HEK293 (cell line): Measurements from ENCODE around the gene HIRA.

Experiments used
- GLIS1 ChIP-seq: fragments of 450-650 bp; formaldehyde crosslinking; IDR thresholded peaks from 2 replicates; pipeline ENCODE4 v1.5.1; 2016; ENCODE audit warnings: missing biosample characterization, missing genetic modification characterization
- GLIS2 ChIP-seq: fragments of 450-650 bp; formaldehyde crosslinking; IDR thresholded peaks from 2 replicates; pipeline ENCODE4 v1.5.1; 2016; ENCODE audit warnings: missing biosample characterization, missing genetic modification characterization
- HOXC10 ChIP-seq: sonication (generic); formaldehyde crosslinking; IDR thresholded peaks from 2 replicates; pipeline ENCODE4 v1.8.1; 2023; ENCODE audit warnings: mild to moderate bottlenecking, missing genetic modification reagents
- HOXD13 ChIP-seq: sonication (generic); formaldehyde crosslinking; IDR thresholded peaks from 2 replicates; pipeline ENCODE4 v1.8.0; 2022; ENCODE audit warnings: missing genetic modification reagents, borderline replicate concordance
- KLF10 ChIP-seq: fragments of 450-650 bp; IDR thresholded peaks from 2 replicates; pipeline ENCODE4 v1.5.1; 2018; ENCODE audit warnings: missing biosample characterization, mild to moderate bottlenecking, missing genetic modification characterization
- KLF8 ChIP-seq: fragments of 450-650 bp; formaldehyde crosslinking; IDR thresholded peaks from 2 replicates; pipeline ENCODE4 v1.5.1; 2016; ENCODE audit warnings: missing biosample characterization, missing genetic modification characterization
- SP2 ChIP-seq: fragments of 450-650 bp; formaldehyde crosslinking; IDR thresholded peaks from 2 replicates; pipeline ENCODE4 v1.5.1; 2016; ENCODE audit warnings: missing biosample characterization, missing genetic modification characterization
- SP3 ChIP-seq: fragments of 450-650 bp; formaldehyde crosslinking; IDR thresholded peaks from 2 replicates; pipeline ENCODE4 v1.5.1; 2016; ENCODE audit warnings: missing biosample characterization, missing genetic modification characterization
- ZBTB17 ChIP-seq: fragments of 450-650 bp; formaldehyde crosslinking; IDR thresholded peaks from 2 replicates; pipeline ENCODE4 v1.5.1; 2016; ENCODE audit warnings: missing biosample characterization, missing genetic modification characterization
- ZBTB48 ChIP-seq: fragments of 450-650 bp; formaldehyde crosslinking; IDR thresholded peaks from 2 replicates; pipeline ENCODE4 v1.5.1; 2016; ENCODE audit warnings: missing biosample characterization, missing genetic modification characterization
- ZNF157 ChIP-seq: fragments of 450-650 bp; formaldehyde crosslinking; IDR thresholded peaks from 2 replicates; pipeline ENCODE4 v1.5.1; 2016; ENCODE audit warnings: missing biosample characterization, missing genetic modification characterization
- ZNF174 ChIP-seq: fragments of 450-650 bp; formaldehyde crosslinking; IDR thresholded peaks from 2 replicates; pipeline ENCODE4 v1.5.0; 2017; ENCODE audit warnings: missing biosample characterization, mild to moderate bottlenecking, missing genetic modification characterization
- ZNF18 ChIP-seq: fragments of 450-650 bp; formaldehyde crosslinking; IDR thresholded peaks from 2 replicates; pipeline ENCODE4 v1.5.1; 2016; ENCODE audit warnings: missing biosample characterization, missing genetic modification characterization
- ZNF19 ChIP-seq: fragments of 450-650 bp; formaldehyde crosslinking; IDR thresholded peaks from 2 replicates; pipeline ENCODE4; 2016; ENCODE audit warnings: missing biosample characterization, missing genetic modification characterization, low read depth
- ZNF26 ChIP-seq: fragments of 450-650 bp; formaldehyde crosslinking; IDR thresholded peaks from 2 replicates; pipeline ENCODE4 v1.5.1; 2016; ENCODE audit warnings: missing biosample characterization, missing genetic modification characterization
- ZNF324 ChIP-seq: fragments of 450-650 bp; formaldehyde crosslinking; IDR thresholded peaks from 2 replicates; pipeline ENCODE4 v1.5.1; 2016; ENCODE audit warnings: missing biosample characterization, missing genetic modification characterization
- ZNF37A ChIP-seq: fragments of 450-650 bp; IDR thresholded peaks from 2 replicates; pipeline ENCODE4 v1.5.1; 2018; ENCODE audit warnings: missing biosample characterization, missing genetic modification characterization
- ZNF391 ChIP-seq: fragments of 450-650 bp; formaldehyde crosslinking; IDR thresholded peaks from 2 replicates; pipeline ENCODE4 v1.5.1; 2016; ENCODE audit warnings: low read depth, missing biosample characterization, missing genetic modification characterization, borderline replicate concordance
- ZNF404 ChIP-seq: fragments of 450-650 bp; formaldehyde crosslinking; IDR thresholded peaks from 2 replicates; pipeline ENCODE4 v1.5.1; 2017; ENCODE audit warnings: missing biosample characterization, missing genetic modification characterization
- ZNF513 ChIP-seq: fragments of 450-650 bp; IDR thresholded peaks from 2 replicates; pipeline ENCODE4 v1.5.1; 2018; ENCODE audit warnings: missing biosample characterization, missing genetic modification characterization
- ZNF558 ChIP-seq: fragments of 450-650 bp; formaldehyde crosslinking; IDR thresholded peaks from 2 replicates; pipeline ENCODE4 v1.5.1; 2016; ENCODE audit warnings: missing biosample characterization, missing genetic modification characterization
- ZNF560 ChIP-seq: fragments of 450-650 bp; formaldehyde crosslinking; IDR thresholded peaks from 2 replicates; pipeline ENCODE4 v1.5.1; 2017; ENCODE audit warnings: missing biosample characterization, missing genetic modification characterization, borderline replicate concordance
- ZNF580 ChIP-seq: fragments of 450-650 bp; formaldehyde crosslinking; IDR thresholded peaks from 2 replicates; pipeline ENCODE4 v1.5.1; 2016; ENCODE audit warnings: missing biosample characterization, missing genetic modification characterization
- ZNF621 ChIP-seq: fragments of 450-650 bp; formaldehyde crosslinking; IDR thresholded peaks from 2 replicates; pipeline ENCODE4 v1.5.1; 2017; ENCODE audit warnings: missing biosample characterization, missing genetic modification characterization
- ZNF623 ChIP-seq: fragments of 450-650 bp; formaldehyde crosslinking; IDR thresholded peaks from 2 replicates; pipeline ENCODE4 v1.5.1; 2016; ENCODE audit warnings: missing biosample characterization, missing genetic modification characterization
- ZNF639 ChIP-seq: fragments of 450-650 bp; formaldehyde crosslinking; IDR thresholded peaks from 2 replicates; pipeline ENCODE4 v1.5.1; 2016; ENCODE audit warnings: missing biosample characterization, missing genetic modification characterization
- ZNF645 ChIP-seq: fragments of 450-650 bp; formaldehyde crosslinking; IDR thresholded peaks from 2 replicates; pipeline ENCODE4; 2016; ENCODE audit warnings: missing biosample characterization, missing genetic modification characterization
- ZNF837 ChIP-seq: fragments of 450-650 bp; formaldehyde crosslinking; IDR thresholded peaks from 2 replicates; pipeline ENCODE4 v1.5.1; 2016; ENCODE audit warnings: missing biosample characterization, missing genetic modification characterization
- ZSCAN18 ChIP-seq: fragments of 450-650 bp; formaldehyde crosslinking; IDR thresholded peaks from 2 replicates; pipeline ENCODE4 v1.5.1; 2016; ENCODE audit warnings: missing biosample characterization, missing genetic modification characterization
- ZSCAN23 ChIP-seq: fragments of 450-650 bp; formaldehyde crosslinking; IDR thresholded peaks from 2 replicates; pipeline ENCODE4 v1.5.1; 2016; ENCODE audit warnings: missing biosample characterization, missing genetic modification characterization

HIRA gene

GRCh38 chr22:19479355-19480172 is 48.0 kb upstream of the HIRA start, which contains the start of gene CDC45 (continued):
- TF ChIP-seq ZNF513 (tag by site-specific recombination) (no peak), ZNF558 (tag by site-specific recombination) (peak; percentile 37; the same call in 1 of the 2 replicates), ZSCAN18 (peak; percentile 20), ZNF639 (peak; percentile 94), ZNF324 (tag by site-specific recombination) (peak; percentile 63; the same call in 1 of the 2 replicates), SP3 (tag by site-specific recombination) (peak; percentile 96), ZNF19 (tag by site-specific recombination) (no peak), ZNF623 (tag by site-specific recombination) (peak; percentile 42; the same call in 1 of the 2 replicates), ZNF560 (tag by site-specific recombination) (no peak), ZNF404 (no peak), ZNF157 (tag by site-specific recombination) (no peak), ZNF837 (tag by site-specific recombination) (no peak), ZNF18 (tag by site-specific recombination) (no peak), ZSCAN23 (tag by site-specific recombination) (0 out of 2 replicates have a peak, but pooled peaks have one; percentile 23), ZNF37A (tag by site-specific recombination) (no peak), KLF8 (tag by site-specific recombination) (peak; percentile 61; the same call in 1 of the 2 replicates), HOXD13 (CRISPR knock-in tag) (no peak), SP2 (tag by site-specific recombination) (peak; percentile 95), ZBTB48 (0 out of 2 replicates have a peak, but pooled peaks have one; percentile 30), ZNF174 (no peak), ZNF26 (no peak), ZNF621 (tag by site-specific recombination) (no peak), ZNF391 (tag by site-specific recombination) (peak; percentile 42; the same call in 1 of the 2 replicates), ZBTB17 (tag by site-specific recombination) (peak; percentile 97), GLIS2 (tag by site-specific recombination) (peak; percentile 34), HOXC10 (CRISPR knock-in tag) (no peak), ZNF645 (peak; percentile 24; the same call in 1 of the 2 replicates), ZNF580 (tag by site-specific recombination) (peak; percentile 99), GLIS1 (tag by site-specific recombination) (peak; percentile 49), KLF10 (peak; percentile 79)
